Ovary (tissue), 3 donors: Measurements from ENCODE around the gene GANC.

Experiments
- POLR2A ChIP-seq: fragments of 450-650 bp; IDR thresholded peaks from one replicate; pipeline ENCODE4 v1.6.1; 2017; ENCODE audit warnings: antibody characterized with exemption, mild to moderate bottlenecking, moderate library complexity
- TF ChIP-seq, protein P1 (sequence below), 3 donors: fragments of 450-650 bp in 2 of 3; fragments of 200-600 bp in 1 of 3; IDR thresholded peaks; one replicate each; pipeline versions ENCODE4 v1.5.1 to v1.8.0; 2016 to 2022; ENCODE audit warnings: antibody characterized with exemption in 3 of 3, mild to moderate bottlenecking in 1 of 3
- donor health status: DM: no; HTN: no; CAD: no.

DNA sequence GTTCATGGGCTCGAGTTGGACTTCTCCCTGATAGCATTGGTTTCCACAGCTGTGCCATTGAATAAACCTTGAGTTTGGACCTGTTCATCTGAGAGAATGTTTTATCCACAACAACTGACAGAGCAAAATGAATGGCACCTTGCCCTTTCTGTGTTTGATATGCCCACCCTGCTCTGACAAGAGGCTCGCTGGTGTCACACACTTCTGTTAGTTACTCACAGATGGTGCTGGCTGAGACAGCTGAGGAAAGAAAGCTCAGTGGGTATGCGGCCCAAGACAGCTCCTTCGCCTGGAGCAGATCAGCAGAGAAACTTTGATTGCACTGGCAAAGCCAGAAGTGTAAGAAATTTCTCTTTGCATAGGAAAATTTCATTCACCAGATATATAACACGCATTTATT lies 83.8 kb downstream of the GANC start:
- TF ChIP-seq, protein P1, sequence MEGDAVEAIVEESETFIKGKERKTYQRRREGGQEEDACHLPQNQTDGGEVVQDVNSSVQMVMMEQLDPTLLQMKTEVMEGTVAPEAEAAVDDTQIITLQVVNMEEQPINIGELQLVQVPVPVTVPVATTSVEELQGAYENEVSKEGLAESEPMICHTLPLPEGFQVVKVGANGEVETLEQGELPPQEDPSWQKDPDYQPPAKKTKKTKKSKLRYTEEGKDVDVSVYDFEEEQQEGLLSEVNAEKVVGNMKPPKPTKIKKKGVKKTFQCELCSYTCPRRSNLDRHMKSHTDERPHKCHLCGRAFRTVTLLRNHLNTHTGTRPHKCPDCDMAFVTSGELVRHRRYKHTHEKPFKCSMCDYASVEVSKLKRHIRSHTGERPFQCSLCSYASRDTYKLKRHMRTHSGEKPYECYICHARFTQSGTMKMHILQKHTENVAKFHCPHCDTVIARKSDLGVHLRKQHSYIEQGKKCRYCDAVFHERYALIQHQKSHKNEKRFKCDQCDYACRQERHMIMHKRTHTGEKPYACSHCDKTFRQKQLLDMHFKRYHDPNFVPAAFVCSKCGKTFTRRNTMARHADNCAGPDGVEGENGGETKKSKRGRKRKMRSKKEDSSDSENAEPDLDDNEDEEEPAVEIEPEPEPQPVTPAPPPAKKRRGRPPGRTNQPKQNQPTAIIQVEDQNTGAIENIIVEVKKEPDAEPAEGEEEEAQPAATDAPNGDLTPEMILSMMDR (IDR thresholded peaks at IDR 0.05): no peak
- no peak for TF ChIP-seq POLR2A
